PC-3 (cell line): Measurements from ENCODE around the gene FAM131A. TPM values are rescaled to one million over a fixed set of nuclear protein-coding genes. Genes with fewer than 3 reads are reported as not detected.
A peak's percentile ranks its signal among the peaks of the same experiment; 100 is the strongest.

Experiments used
- ATAC-seq: fragments of 200-7000 bp; cut with Tn5 transposase; 2 replicates; pipeline ENCODE4 v1.9.1; 2020; ENCODE audit warnings: mild to moderate bottlenecking, moderate library complexity
- BruUV-seq: library from RNA; stranded (reverse); fragments of 400-500 nt; replicated peaks from 2 replicates; lab custom pipeline; 2021; lab: Mats Ljungman, UMichigan
- CTCF ChIA-PET: fragments of 300-600 bp; sonication (Branson Sonifier 250); formaldehyde crosslinking; loops from one replicate; lab custom pipeline; 2022; ENCODE audit warnings: antibody characterized with exemption; lab: Charles Lee
- POLR2A ChIA-PET: fragments of 300-600 bp; sonication (Branson Sonifier 250); formaldehyde crosslinking; loops from one replicate; lab custom pipeline; 2022; ENCODE audit warnings: antibody characterized with exemption; ENCODE audit not compliant: unreplicated experiment; lab: Charles Lee
- DNase-seq: peaks from one replicate; pipeline ENCODE4 v3.0.0-alpha.2; 2015
- H2AFZ ChIP-seq: fragments of 300-600 bp; sonication (generic); 2 replicates; pipeline ENCODE4 v1.6.0; 2016; ENCODE audit warnings: antibody characterized with exemption, low read length
- H3F3A ChIP-seq: fragments of 300-600 bp; sonication (generic); one replicate; pipeline ENCODE4 v1.6.0; 2017; ENCODE audit warnings: antibody characterized with exemption, low read length, control low read depth, mild to moderate bottlenecking; ENCODE audit not compliant: unreplicated experiment
- H3K27ac ChIP-seq: fragments of 300-600 bp; sonication (generic); 2 replicates; pipeline ENCODE4 v1.5.1; 2016; ENCODE audit warnings: mild to moderate bottlenecking, low read length
- H3K27me3 ChIP-seq: fragments of 300-600 bp; sonication (generic); 2 replicates; pipeline ENCODE4 v1.6.1; 2016; ENCODE audit warnings: low read length, mixed read lengths
- H3K36me3 ChIP-seq: fragments of 300-600 bp; sonication (generic); 2 replicates; pipeline ENCODE4 v1.6.1; 2016; ENCODE audit warnings: low read depth, mixed run types, low read length, mixed read lengths
- H3K4me1 ChIP-seq: fragments of 300-600 bp; sonication (generic); 2 replicates; pipeline ENCODE4 v1.5.1; 2016; ENCODE audit warnings: low read length; ENCODE audit not compliant: insufficient read depth
- H3K4me2 ChIP-seq: fragments of 300-600 bp; sonication (generic); 2 replicates; pipeline ENCODE4 v1.6.0; 2016; ENCODE audit warnings: low read length
- H3K4me3 ChIP-seq: fragments of 300-600 bp; sonication (generic); 2 replicates; pipeline ENCODE4 v1.5.1; 2016; ENCODE audit warnings: mild to moderate bottlenecking, low read length, mixed read lengths
- H3K79me2 ChIP-seq: fragments of 300-600 bp; sonication (generic); 2 replicates; pipeline ENCODE4 v1.6.1; 2017; ENCODE audit warnings: low read length, mixed read lengths
- H3K9ac ChIP-seq: fragments of 300-600 bp; sonication (generic); 2 replicates; pipeline ENCODE4 v1.6.0; 2016; ENCODE audit warnings: mild to moderate bottlenecking, low read length
- H3K9me2 ChIP-seq: fragments of 300-600 bp; sonication (generic); replicated peaks from 2 replicates; pipeline ENCODE4 v1.6.1; 2016; ENCODE audit warnings: mixed run types, low read length, mixed read lengths
- H3K9me3 ChIP-seq: fragments of 300-600 bp; sonication (generic); 2 replicates; pipeline ENCODE4 v1.6.1; 2016; ENCODE audit warnings: low read length, mixed read lengths
- H4K20me1 ChIP-seq: fragments of 300-600 bp; sonication (generic); 2 replicates; pipeline ENCODE4 v1.6.1; 2016; ENCODE audit warnings: low read length, mixed read lengths
- EZH2 ChIP-seq: fragments of 300-600 bp; sonication (generic); IDR thresholded peaks from one replicate; pipeline ENCODE4 v1.6.1; 2017; ENCODE audit warnings: antibody characterized with exemption, mild to moderate bottlenecking, low read length; ENCODE audit not compliant: unreplicated experiment
- EZH2phosphoT487 ChIP-seq: fragments of 300-600 bp; sonication (generic); IDR thresholded peaks from 2 replicates; pipeline ENCODE4 v1.6.1; 2018; ENCODE audit warnings: mild to moderate bottlenecking, antibody characterized with exemption, low read length, borderline replicate concordance
- intact Hi-C: fragments of 100-400 bp; cut with micrococcal nuclease; formaldehyde crosslinking; loops from 2 replicates; pipeline ENCODE4 v1.9.0; 2023
- total RNA-seq: library from RNA; depleted of rRNA; stranded (reverse); fragments of >200 nt; gene quantifications from 2 replicates; pipeline ENCODE4 v1.2.3, GENCODE V29; 2014
- TF ChIP-seq, protein P1 (sequence below): fragments of 300-600 bp; sonication (generic); conservative IDR thresholded peaks from 2 replicates; pipeline ENCODE4 v1.5.1; 2017; ENCODE audit warnings: antibody characterized with exemption, low read depth, mild to moderate bottlenecking, low read length

The FAM131A gene
- total RNA-seq, 1 experiment from 2014 or later: 21.9 TPM

DNA sequence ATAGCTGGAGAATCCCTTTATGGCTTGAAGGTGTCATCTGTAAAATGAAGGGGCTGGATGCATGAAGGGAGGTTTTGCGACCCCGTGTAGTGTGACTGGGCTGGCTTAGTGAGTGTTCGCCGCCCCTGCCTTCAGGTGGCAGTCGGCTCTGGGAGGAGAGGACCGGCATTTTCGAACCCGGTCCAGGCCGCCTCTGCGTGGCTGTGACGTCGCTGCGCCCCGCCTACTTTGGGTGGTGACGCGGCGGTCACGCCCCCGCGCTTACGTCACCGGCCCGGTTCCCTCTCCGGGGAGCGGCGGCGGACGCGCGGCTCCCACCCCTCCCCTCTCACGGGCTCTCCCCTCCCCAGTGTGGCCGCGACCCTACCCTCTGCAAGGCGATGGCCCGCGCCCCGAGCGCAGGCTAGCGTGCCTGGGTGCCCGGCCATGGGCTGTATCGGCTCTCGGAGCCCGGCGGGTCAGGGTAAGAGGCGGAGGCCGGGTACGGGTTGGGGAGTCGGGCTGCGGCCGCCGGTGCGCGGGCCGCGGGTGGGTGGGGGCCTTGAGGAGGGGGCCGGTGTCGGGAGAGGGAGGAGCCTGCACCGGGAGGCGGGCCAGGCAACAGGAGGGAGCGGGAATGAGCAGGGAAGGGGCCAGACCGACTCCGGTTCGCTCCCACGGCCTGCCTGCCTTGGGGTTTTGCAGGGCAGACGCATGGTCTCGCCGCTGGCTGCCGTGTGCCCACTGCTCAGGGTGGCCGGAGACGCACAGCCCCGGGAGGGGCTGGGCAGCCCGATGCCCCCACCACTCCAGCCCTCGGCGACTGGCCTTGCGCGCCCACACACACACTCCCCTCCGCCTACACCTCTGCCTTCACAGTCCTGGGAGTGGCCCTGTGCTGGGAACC, 1.5 kb upstream of the FAM131A start:
- no peaks in the 10 kb centered on the region for H3K9me2 ChIP-seq
- no peaks in the 10 kb centered on the region for H4K20me1 ChIP-seq
- peaks cover 34% of the 10 kb centered on the region for H3K79me2 ChIP-seq
- no TSS peak for BruUV-seq
- H3K4me1 ChIP-seq: peaks cover 62% of the 10 kb centered on the region
- peak overlapping the region; percentile 71 for H3K4me3 ChIP-seq
- H2AFZ ChIP-seq: 0 out of 2 replicates have a peak overlapping the region, but pooled peaks have one; percentile 13
- H3K27me3 ChIP-seq: no peaks in the 10 kb centered on the region
- intact Hi-C loops: loop anchor here (2.0 kb wide), 2 partner anchors 21 to 27 kb away; partner anchors contain the start of gene EIF4G1
- H3K9ac ChIP-seq: peak overlapping the region; percentile 89
- no peak for TF ChIP-seq EZH2phosphoT487
- no peak for TF ChIP-seq EZH2
- TF ChIP-seq, protein P1, sequence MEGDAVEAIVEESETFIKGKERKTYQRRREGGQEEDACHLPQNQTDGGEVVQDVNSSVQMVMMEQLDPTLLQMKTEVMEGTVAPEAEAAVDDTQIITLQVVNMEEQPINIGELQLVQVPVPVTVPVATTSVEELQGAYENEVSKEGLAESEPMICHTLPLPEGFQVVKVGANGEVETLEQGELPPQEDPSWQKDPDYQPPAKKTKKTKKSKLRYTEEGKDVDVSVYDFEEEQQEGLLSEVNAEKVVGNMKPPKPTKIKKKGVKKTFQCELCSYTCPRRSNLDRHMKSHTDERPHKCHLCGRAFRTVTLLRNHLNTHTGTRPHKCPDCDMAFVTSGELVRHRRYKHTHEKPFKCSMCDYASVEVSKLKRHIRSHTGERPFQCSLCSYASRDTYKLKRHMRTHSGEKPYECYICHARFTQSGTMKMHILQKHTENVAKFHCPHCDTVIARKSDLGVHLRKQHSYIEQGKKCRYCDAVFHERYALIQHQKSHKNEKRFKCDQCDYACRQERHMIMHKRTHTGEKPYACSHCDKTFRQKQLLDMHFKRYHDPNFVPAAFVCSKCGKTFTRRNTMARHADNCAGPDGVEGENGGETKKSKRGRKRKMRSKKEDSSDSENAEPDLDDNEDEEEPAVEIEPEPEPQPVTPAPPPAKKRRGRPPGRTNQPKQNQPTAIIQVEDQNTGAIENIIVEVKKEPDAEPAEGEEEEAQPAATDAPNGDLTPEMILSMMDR: no peak
- H3K9me3 ChIP-seq: no peaks in the 10 kb centered on the region
- ATAC-seq: peak; percentile 49
- CTCF ChIA-PET: no interaction called here
- peak overlapping the region; percentile 95 for H3K27ac ChIP-seq
- POLR2A ChIA-PET: no interaction called here
- peaks cover 35% of the 10 kb centered on the region for H3K36me3 ChIP-seq
- peaks cover 28% of the 10 kb centered on the region for H3F3A ChIP-seq
- DNase-seq: peak; percentile 75
- H3K4me2 ChIP-seq: peak overlapping the region; percentile 98

GRCh38 chr3:184336547-184337398, 627 bp upstream of the FAM131A start:
- TF ChIP-seq, protein P1: no peak
- TF ChIP-seq EZH2 (no peak), EZH2phosphoT487 (no peak)
- Histone ChIP-seq H3K79me2 (peaks cover 34% of the 10 kb centered on the region), H3K9me3 (no peaks in the 10 kb centered on the region), H2AFZ (peak overlapping the region; percentile 13; the same call in 1 of the 2 replicates), H3K4me2 (peak overlapping the region; percentile 98), H3K27me3 (no peaks in the 10 kb centered on the region), H3K4me3 (peak overlapping the region; percentile 71), H3K36me3 (peaks cover 26% of the 10 kb centered on the region), H3K9me2 (no peaks in the 10 kb centered on the region), H3K9ac (peak overlapping the region; percentile 89), H4K20me1 (no peaks in the 10 kb centered on the region), H3K4me1 (peaks cover 54% of the 10 kb centered on the region), H3K27ac (peak overlapping the region; percentile 95), H3F3A (peaks cover 28% of the 10 kb centered on the region)
- BruUV-seq: TSS peak; percentile 17
- DNase-seq (peak; percentile 48), ATAC-seq (no peak)
- intact Hi-C loops: loop anchor here (2.0 kb wide), 1 partner anchor 26 kb away; no protein-coding TSS in a partner anchor
- ChIA-PET POLR2A (no interaction called here), CTCF (no interaction called here)
